HG03039 (cell line): Measurements from ENCODE around the gene LRFN2.

Source experiments
- ATAC-seq: cut with Tn5 transposase; IDR thresholded peaks from one replicate; pipeline ENCODE4 v1.9.1; 2021; ENCODE audit warnings: mild to moderate bottlenecking, moderate library complexity; ENCODE audit not compliant: unreplicated experiment

LRFN2 gene

DNA sequence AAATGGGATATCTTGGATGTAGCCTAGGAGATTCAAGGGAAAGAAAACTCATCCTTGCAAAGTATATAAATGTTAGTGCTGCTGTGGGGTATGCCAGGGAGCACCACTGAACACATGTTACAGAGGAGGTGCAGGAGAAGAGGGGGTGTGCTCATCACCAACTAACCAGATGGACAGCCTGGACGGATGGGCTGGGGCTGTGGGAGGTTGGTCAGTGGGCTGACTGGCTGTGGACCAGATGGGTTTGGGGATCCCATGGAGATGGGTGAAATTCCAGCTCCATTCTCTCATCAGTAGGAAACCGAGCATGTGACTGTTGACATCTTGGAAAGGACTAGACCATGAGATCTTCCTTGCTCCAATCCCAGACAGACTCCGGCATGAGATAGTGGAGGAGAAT, 201.0 kb downstream of the LRFN2 start:
- no peak for ATAC-seq

DNA sequence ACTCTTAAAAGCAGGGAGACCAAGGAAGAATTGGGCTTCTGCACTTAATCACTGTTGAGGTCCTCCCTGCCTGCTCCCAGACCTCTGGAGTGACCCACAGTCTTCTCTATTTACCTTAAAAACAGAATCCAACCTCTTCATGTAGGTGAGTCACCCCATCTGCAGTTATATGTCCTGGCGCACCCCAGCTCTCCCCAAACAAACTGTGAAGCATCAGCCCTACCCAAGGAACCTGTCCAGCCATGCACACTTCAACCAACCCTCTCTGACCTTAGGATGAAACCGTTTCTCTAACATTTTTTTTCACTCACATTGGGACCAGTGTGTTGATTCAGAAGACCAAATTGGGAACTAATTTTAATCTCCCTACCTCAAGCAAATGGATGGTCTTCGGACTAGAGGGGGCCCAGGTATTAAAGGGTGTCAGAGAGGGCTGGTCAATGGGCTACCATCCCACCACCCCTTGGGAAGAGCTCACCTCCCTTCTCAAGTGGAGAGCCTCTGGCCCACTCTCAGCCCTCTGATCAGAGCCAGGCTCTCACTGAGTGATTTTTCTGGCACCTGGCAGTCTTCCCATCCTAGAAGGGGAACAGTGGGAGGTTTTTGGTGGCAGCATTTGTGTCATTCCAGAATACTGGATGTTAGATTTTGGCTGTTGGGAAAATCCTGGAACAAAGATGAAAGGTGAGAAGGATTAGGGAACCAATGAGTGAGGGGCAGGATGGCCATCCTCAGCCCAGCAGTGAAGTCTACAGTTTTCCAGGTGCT, 203.6 kb downstream of the LRFN2 start:
- ATAC-seq = no peak

DNA sequence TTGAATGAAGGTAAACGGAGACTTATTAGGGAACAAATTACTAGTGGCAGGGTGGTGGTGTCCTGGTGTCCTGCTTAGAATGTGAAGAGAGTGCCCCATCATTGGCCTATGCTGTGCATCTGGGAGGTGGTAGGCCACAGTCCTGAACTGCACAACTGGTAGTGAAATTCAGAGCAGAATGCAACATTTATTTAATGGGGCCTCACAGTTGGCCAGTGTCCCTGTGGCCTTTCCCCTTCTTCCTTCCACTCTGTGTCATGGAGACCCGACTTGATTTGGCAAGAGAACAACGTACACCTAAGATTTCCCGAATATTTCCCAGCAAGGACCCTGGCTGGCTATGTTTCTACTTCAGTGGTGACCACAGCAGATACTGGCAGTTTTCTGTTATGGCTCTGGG, 206.9 kb downstream of the LRFN2 start:
- no peak for ATAC-seq

DNA sequence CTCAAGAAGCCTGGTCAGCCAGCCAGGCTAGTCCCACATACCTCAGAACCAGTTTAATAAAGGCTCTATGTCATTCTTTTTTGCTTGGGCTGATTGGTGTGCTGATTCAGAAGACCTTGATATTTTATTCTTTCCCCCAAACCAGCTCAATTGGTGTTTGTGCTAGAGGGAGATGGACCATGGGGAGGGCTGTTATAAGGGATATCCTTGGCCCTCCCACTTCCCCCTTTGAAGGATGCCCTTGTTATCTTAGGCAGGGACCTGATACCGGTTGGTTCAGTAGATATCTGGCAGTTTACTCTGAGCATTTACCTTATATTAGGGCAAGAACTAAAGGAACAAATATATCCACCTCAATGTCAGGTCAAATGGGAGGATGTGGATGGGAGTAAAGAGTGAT, 207.4 kb downstream of the LRFN2 start:
- no peak for ATAC-seq

DNA sequence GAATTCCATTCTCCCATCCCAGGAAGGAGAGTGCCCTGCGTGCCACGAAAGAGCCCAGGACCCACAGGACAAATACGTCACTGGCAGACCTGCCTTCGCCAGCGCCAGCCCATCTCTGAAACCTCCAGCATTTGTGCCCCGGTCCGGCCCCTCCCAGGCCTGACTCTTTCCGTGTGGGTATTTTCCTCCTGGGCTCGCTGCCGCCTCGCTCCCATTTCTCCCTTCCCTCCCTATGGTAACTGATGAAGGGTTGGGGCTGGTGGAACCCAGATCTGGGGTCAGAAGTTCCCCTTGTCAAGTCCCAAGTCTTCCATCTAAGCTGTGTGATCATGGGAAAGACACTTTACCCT, 208.5 kb downstream of the LRFN2 start:
- no peak for ATAC-seq

DNA sequence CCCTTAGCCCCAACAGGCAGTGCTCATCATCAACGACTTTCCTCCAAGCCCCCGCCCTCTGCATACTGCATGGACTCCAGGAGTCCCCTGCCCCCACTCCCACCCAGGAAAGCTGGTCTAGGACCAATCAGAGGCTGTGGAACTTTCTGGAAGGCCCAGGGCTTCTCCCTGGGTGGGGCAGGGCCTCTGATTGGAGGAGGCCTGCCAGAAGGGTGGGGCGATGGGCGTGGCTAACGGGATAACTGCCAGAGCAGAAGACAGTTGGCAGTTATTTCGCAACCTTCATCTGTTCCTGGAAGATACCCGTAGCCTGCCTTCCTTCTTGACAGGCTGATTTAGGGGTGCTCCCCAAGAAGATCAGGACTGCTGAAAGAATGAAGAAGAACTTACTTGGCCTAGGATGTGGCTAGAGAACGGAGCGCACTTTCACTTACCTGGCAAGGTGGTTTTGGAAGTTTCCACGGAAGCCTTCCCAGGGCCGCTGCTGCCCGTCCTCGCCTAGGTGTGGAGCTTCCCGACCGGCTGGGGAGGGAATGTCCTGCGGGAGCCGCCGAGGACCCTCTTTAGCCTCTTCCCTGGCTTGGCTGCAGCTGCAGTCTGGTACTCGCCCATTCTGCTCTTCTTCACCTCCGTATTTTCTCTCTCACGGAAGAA, 209.0 kb downstream of the LRFN2 start:
- ATAC-seq = no peak

DNA sequence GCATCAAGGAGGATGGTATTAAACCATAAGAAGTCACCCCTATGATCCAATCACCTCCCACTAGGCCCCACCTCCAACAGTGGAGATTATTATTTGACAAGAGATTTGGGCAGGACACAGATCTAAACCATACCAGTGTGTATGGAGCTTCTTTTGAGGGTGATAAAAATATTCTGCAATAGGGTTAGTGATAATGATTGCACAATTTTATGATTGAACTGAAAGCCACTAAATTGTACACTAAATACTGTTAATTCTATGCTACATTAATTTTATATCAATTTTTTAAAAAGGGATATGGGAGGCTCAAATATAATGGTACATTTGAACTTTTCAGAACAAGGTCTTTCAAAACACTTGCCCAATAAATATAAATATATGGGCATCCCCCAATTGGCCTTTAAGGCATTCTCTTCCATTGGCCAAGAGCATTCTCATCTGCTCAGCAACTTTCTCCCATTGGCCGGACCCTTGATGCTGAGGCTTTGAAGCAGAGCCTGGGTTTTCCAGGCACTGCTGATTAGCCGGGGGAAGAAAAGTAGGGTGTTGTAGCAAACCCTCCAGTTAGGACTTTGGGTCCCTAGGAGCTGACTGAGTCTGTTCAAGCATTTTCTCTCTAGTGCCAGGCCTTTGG, 209.9 kb downstream of the LRFN2 start:
- ATAC-seq = no peak

DNA sequence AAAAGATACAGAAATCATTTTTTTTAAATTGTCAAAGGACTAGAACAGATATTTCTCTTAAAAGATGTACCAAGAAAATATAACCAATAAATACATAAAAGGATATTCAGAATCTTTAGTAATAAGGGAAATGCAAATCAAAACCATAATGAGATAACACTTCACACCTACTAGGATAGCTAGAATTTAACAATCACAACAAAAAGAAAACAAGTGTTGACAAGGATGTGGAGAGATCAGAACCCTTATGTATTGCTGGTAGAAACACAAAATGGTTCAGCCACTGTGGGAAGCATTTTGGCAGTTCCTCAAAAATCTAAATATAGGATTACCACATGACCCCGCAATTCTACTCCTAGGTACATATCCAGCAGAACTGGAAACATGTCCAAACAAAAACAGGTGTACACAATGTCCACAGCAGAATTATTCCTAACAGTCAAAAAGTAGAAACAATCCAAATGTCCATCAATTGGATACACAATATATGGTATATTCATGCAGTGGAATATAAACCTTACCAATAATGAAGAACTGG, 211.0 kb downstream of the LRFN2 start:
- no peak for ATAC-seq

DNA sequence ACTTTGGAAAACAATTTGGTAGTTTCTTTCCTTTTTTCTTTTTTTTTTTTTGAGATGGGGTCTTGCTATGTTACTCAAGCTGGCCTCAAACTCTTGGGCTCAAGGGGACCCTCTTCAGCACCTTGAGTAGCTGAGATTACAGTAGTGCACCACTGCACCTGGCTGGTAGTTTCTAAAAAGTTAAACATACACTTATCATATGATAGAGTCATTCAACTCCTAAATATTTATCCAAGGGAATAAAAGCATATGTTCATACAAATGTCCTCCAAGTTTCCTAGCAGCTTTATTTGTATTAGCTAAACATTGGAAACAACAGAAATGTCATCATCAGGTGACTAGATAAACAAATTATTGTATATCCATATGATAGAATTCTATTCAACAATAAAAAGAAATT, 213.9 kb downstream of the LRFN2 start:
- no peak for ATAC-seq

DNA sequence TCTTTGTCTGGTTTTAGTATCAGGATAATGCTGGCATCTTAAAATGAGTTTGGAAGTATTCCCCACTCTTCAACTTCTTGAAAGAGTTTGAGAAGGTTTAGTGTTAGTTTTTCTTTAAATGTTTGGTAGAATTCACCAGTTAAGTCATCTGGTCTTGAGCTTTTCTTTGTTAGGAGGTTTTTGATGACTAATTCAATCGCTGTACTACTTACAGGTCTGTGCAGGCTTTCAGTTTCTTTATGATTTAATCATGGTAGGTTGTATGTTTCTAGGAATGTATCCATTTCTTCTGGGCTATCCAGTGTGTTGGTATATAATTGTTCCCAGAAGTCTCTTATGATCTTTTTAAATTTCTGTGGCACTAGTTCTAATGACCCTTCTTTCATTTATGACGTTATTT, 215.5 kb downstream of the LRFN2 start:
- no peak for ATAC-seq

DNA sequence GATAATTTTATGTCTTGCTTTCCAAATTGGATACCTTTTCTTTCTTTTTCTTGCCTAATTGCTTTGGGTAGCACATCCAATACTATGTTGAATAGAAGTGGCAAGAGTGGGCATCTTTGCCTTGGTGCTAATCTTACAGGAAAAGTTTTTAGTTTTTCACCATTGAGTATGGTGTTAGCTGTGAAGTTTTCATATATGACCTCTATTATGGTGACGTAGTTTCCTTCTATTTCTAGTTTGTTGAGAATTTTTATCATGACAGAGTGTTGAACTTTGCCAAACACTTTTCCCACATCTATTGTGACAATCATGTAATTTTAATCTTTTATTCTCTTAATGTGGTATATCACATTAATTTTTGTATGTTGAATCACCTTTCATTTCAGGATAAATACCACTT, 216.1 kb downstream of the LRFN2 start:
- no peak for ATAC-seq

DNA sequence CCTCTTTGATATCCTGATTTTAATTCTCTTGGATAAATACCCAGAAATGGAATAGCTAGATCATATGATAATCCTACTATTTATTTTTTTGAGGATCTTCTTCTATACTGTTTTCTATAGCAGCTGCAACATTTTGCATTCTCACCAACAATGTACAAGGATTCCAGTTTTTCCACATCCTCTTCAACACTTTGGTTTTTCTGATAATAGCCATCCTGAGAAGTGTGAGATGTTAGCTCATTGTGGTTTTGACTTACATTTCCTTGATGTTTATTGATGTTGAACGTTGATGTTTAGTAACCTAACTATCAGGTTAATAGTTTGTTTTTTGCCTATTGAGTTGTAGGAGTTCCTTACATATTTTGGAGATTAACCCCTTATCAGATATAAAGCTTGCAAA, 217.3 kb downstream of the LRFN2 start:
- no peak for ATAC-seq

DNA sequence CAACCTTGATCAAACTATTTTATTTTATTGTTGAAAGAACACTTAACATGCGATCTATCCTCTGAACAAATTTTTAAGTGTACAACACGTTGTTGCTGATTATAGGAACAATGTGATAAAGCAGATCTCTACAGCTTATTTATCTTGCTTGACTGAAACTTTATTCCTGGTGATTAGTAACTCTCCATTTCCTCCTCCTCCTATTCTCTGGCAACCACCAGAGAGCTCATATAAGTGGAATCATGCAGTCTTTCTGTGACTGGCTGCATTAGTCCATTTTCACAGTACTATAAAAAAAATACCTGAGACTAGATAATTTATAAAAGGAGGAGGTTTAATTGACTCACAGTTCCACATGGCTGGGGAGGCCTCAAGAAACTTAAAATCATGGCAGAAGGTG, 218.1 kb downstream of the LRFN2 start:
- ATAC-seq = no peak

DNA sequence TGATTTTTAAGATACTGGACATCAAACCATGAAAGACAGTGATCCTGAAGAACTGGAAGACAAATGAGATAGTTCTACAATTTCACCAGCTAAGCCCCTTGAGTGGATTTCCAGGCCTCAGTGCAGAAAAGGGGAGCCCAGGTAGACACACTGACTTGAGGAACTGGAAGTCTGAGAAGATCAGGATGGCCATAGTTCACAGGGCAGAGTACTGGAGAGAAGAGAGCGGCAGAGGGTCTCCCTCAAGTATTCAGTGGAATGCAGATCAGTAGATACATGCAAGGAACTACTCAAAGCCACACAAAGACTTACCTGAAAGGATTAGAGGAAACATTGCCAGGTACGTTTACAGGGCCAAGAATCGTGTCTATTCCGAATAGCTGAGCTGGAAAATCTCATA, 224.3 kb downstream of the LRFN2 start:
- no peak for ATAC-seq

DNA sequence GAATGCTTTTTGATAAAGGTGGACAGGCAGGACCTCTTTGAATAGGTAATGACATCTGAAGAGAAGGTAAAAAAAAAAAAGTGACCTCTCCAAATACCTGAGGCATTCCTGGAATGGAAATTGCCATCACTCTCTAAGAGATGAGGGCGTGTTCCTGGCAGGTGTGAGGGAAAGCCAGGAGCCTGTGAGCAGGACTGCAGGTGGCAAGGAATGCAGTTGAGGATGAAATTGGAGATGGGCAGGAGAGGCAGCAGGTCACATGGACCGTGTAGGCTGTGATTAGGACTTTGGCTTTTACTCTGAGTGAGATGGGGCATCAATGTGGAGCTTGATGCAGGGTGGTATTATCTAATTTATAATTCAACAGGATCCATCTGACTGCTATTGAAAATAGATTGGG, 227.4 kb downstream of the LRFN2 start:
- no peak for ATAC-seq

DNA sequence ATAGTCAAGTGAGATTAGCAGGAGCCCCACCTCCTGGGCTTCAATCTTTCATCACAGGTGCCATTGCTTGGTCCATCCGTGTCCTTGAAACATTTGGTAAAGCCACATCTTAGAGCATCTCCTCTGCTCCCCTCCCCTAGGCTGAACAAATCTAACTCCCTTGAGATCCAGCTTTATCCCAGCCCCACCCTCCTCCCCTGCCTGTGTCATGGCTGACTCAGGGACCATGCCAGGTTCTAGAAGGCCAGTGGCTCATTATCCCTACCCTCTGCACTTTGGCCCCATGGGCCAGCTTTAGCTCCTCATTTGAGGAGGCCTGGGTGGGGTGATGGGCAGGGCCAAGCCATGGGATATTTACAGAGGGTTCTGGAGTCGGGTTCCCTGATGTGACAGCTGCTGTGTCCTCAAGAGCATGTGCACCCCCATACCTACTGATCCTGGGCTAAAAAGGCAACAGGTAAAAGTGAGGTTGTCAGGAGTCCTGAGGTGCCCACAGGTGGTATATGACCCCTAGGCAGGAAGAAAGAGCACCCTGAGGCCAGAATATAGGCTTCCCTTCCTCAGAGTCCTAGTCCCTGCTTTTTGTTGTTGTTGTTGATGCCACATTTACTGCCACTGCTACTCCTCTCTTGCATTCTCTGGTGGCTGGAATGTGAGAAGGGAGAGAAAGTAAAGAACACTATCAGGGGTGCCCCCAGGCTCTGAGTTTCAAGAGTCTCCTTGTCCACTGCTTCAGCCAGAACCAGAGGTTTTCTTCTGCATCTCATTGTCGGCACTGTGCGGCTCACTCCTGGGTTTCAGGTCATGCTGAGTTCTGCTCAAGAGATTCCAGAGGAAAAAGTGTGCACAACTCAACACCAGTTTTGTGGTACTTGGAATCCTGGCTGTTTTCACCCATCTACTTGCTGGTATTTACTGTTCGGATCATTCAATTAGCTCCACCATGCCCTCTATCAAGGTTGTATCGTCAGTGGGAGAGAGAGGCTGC, 228.4 kb downstream of the LRFN2 start:
- ATAC-seq = no peak

DNA sequence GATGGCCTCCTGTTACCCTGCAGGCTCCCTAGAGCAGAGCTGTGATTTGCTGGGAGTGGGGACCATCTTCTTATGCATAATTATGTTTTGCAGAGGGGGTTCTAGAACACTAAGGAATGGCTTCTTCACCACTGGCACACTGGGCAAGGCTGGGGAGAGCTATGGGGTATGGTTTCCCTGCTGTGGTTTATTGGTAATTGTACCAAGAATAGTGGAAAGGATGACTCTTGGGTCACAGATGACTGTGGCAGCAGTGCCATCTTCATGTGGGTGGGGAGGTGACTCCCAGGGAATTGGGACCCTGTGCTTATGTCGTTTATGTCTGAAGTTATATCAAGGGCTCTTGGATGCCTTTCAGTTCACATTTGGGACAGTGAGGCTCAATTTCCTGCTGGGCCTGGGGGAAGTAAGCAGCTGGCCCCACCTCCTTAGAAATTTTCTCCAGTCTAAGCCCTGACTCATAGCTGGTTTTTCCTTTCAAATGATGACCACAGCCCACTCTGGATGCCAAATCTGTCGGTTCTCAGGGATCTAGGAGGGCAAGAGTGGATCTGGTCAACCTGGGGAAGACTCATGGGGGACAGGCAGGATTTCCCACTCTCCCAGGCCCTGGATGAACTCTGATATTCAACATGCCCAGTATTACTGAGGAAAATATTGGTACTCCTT, 230.8 kb downstream of the LRFN2 start:
- ATAC-seq = no peak

DNA sequence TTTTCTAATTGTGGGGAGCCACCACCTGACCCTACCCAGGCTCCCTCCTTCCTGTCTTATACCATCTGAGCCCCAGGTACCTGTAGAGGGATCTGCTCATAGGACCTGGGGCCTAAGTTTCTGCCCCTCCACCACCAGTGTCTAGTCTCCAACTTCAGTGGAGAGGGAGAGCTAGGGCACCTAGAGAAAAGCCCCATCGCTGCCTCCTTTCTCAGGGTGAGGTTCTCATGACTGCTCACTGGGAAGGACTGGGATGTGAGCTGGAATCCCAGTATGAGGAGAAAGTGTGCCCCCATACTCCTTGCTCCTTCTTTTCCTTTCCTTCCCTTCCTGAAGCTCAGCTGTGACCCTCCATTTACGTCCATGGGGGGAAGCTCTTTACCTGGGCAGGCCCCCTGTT, 231.6 kb downstream of the LRFN2 start:
- no peak for ATAC-seq

DNA sequence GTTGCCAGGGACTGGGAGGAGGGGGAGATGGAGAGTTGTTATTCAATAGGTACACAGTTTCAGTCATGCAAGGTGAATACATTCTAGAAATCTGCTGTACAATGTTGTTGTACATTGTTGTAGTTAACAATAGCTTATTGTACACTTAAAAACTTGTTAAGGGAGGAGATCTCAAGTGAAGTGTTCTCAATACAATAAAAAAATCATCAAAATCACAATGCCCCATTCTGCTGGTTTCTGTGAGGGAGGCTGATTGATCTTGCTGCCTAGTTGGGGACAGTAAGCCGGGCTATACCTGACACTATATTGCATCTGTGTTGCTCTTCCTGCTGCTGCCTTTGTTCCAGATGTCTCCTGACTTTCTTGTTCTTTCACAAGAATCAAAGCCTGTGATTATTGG, 232.1 kb downstream of the LRFN2 start:
- ATAC-seq = no peak

DNA sequence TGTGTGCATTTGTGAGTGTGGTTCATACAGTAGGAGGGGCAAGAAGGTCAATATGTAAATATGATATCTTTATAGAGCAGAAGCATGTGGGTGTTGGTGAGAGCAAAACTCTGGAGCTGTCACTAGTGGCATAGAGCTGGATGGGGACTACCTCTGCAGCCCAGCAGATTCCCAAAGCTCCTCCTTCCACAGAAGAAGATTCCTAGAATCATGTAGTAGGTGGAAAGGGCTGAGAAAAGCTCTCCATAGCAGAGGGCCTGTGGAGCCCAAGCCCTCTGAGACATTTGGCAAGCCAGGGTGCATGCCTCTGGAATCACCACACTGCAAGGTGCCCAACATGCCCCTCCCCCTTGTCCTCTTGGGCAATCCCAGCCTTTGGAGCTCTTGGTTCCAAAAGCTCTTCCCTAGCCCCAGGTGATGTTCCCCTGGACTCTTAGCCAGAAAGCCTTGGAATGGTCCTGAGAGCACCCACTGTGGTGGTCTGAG, 233.2 kb downstream of the LRFN2 start:
- ATAC-seq = no peak
